Left forelimb (tissue), 1 donor: ENCODE measurements around the gene XNDC1N.

Experiments used
- DNase-seq: peaks from one replicate; pipeline ENCODE4 v3.0.0-alpha.2; 2018; ENCODE audit warnings: low spot score

XNDC1N gene

GRCh38 chr11:71927820-71928736 lies at the start of gene XNDC1N:
XNDC1N (minus strand) TSS chr11:71928594; CDS start chr11:71923353, 5,241 bp downstream.
- DNase-seq: no peak

- DNase-seq: no peak
Measured at GRCh38 chr11:71977743-71978418, 49.5 kb upstream of the XNDC1N start.

DNA sequence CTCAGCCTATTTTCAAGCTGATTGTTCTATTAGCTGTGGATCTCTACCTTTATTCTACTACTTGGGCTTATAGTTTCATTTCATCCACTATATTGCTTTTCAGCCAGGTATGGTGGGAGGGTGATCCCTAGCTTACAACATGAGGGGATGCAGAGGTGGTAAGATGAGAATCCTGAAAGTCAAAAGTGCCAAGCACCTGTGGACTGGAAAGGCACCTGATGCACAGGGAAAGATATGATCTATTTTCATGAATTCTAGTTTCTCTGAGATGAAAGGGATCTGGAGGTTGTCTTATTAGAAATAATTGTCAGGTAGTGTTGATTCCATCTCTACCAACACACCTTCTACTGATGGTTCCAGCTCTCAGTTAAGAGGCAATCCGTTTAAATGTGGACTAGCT lies 48.7 kb upstream of the XNDC1N start:
- no peak for DNase-seq

DNA sequence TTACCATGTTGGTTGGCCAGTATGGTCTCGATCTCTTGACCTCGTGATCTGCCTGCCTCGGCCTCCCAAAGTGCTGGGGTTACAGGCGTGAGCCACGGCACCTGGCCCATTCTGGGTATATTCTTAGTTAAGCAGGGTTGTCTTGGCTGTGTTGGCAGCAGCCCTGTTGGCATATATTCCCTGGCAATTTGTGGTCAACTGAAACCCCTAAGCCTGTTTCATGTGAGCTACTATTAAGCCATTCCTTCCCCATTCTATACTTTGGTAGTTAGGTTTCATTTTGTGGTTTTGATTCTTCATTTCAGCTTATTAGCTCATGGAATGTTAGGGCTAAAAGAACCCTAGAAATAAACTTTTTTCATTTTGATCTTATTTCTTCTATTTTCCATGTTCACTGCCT lies 48.2 kb upstream of the XNDC1N start:
- no peak for DNase-seq

DNA sequence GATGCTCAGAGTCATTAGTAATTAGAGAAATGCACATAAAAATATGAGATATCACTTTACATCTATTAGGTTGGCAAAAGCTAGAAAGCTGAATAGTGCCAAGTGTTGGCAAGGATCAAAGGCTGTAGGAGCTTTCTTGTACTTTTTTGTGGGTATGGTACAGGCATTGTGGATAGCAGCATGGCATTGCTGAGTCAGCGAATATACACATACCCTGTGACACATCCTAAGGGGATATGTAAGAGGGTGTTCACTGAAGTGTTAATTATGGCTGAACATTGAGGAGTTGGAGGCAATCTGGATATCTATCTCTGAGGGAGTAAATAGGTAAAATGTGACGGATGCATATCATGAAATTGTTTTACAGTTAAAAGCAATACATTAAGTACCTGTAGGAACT lies 43.3 kb upstream of the XNDC1N start:
- no peak for DNase-seq

GRCh38 chr11:71964641-71965040 lies 36.2 kb upstream of the XNDC1N start:
- no peak for DNase-seq

DNA sequence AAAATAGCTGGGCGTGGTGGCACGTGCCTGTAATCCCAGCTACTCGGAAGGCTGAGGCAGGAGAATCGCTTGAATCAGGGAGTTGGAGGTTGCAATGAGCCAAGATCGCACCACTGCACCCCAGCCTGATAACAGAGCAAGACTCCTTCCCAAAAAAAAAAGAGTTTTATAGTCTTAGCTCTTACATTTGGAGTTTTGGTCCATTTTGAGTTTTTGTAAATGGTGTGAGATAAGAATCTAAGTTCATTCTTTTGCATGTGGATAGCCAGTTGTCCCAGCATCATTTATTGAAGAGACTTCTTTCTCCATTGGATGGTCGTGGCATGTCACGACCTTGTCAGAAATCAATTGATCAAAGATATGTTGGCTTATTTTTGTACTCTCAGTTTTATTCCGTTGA lies 35.1 kb upstream of the XNDC1N start:
- DNase-seq: no peak

DNA sequence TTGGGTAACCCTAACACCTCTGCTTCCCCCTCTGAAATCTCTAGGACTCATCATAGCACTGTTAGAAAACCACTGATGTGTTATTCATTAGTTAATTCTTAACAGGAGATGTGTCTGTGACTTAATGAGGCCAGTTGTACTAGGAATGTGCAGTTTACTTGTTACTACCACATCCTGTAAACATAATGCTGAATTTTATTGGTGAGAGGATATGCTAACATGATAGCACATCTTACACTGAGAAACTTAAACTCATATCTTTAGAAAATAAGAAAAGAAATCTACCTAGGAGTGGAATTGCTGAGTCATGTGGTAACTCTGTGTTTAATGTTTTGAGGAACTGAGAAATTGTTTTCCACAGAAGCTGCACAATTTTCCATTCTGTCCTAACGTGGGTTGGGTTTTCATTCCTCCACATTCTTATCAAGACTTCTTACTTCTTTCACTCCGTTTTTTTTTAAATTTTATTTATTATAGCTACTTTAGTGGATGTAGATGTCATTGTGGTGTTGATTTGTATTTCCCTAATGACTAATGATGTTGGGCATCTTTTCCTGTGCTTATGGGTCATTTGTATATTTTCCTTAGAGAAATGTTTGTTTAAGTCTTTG lies 34.1 kb upstream of the XNDC1N start:
- DNase-seq: no peak

GRCh38 chr11:71955898-71956456 lies 27.6 kb upstream of the XNDC1N start:
- DNase-seq: no peak

DNA sequence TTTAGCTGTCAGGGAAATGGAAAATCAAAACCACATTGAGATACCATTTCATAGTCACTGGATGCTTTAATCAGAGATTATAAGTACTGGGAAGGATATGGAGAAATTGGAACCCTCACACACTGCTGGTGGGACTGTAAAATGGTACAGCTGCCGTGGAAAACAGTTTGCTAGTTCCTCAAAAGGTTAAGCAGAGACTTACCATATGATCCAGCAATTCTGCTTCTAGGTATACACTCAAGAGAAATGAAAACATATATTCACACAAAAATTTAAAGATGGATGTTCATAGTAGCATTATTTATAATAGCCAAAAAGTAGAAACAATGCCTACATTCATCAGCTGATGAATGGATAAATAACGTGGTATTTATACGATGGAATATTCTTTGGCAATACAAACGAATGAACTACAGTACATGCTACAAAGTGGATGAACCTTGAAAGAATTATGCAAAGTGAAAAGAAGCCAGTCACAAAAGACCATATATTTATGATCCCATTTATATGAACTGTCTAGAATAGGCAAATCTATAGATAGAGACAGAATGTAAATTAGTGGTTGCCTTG lies 23.4 kb upstream of the XNDC1N start:
- no peak for DNase-seq

DNA sequence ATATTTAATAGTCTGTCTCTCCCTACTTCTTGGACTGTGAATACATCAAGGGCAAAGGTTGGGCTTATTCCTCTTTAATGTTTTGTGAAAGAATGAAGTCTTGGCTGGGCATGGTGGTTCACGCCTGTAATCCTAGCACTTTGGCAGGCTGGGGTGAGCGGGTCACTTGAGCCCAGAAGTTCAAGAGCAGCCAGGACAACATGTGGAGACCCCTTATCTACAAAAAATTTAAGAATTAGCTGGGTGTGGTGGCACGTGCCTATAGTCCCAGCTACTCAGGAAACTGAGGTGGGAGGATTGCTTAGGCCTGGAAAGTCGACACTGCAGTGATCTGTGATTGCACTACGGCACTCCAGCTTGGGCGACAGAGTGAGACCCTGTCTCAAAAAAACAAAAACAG lies 20.6 kb upstream of the XNDC1N start:
- no peak for DNase-seq

DNA sequence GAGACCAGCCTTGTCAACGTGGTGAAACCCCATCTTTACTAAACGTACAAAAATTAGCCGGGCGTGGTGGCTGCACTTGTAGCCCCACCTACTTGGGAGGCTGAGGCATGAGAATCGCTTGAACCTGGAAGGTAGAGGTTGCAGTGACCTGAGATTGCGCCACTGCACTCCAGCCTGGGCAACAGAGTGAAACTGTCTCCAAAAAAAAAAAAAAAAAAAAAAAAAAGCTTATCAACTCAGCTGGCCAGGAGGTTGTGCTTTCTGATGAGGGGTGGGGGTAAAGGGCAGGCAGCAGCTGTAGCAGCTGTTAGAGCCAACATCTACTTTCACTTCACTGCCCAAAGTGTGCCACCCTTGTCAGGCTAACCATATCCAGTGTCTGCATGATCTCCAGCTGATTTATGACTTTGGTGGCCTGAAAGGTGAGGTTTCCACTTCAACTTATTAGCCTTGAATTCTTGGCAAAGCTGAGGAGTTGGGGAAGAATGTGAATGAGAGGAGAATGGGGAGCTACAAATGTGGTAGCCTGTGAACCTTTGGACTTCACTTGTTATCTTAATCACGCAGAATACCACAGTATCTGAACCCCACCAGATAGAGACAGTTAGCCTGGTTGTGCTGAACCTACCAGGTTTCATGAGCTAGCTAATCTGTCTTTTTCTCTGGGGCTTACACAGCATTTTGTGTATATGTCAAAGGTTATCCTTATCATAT lies 20.1 kb upstream of the XNDC1N start:
- no peak for DNase-seq

DNA sequence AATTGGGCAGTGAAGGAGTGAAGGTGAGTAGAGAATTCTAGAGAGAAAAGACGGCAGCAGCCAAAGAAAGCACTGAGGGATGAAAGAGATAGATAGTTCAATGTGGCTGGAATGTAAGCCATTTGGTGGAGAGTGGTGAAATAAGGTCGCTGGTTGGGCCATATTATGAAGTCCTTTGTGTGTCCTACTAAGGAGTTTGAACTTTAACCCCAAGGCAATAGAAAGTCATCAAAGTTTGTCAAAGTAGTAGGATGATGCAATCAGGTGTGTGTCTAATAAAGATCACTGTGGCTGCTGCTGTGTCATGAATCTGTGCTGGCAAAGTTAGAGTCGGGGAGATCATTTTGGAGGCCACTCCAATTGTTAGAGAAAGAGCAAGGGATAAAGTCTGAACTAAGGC lies 19.1 kb upstream of the XNDC1N start:
- DNase-seq: no peak

- DNase-seq: no peak
Measured at GRCh38 chr11:71946144-71946571, 17.8 kb upstream of the XNDC1N start.

- DNase-seq: no peak
Measured at GRCh38 chr11:71940561-71941219, 12.3 kb upstream of the XNDC1N start.

DNA sequence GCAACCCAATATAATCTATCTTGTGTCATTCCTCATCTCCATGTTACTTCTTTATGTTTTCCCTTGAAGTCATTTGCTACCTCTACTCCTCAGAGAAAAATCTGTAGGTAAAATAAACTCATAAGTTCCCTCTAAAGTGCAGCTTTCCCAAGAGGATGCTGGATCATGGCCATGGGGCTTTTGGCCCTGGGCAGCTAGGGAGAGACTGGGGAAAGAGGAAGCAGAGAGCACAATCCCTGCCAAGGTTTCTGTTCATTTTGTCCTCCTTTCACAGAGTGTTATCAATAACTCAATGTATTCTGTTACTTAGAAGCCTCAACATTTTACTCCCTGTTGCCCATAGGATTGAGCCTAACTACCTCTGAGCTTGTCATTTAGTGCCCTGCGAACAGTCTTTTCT lies 9.4 kb upstream of the XNDC1N start:
- DNase-seq: no peak

DNA sequence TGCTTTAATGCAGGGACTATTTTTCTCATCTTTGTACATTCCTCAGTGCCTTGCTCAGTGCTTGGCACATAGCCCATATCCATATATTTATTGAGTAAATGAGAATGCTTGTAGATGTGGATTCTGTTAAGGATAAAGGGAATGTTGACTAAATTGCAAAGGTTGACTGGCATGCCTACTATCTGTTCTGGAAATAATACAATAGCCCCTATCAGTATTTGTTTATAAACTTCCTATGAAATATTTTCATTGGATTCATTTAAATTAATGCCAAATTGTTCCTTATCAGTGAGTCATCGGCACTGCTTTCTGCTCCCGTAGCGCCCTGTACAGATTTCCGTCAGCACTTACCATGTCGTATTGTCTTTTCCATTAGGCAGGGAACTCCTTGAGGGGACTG lies 8.4 kb upstream of the XNDC1N start:
- DNase-seq: no peak

DNA sequence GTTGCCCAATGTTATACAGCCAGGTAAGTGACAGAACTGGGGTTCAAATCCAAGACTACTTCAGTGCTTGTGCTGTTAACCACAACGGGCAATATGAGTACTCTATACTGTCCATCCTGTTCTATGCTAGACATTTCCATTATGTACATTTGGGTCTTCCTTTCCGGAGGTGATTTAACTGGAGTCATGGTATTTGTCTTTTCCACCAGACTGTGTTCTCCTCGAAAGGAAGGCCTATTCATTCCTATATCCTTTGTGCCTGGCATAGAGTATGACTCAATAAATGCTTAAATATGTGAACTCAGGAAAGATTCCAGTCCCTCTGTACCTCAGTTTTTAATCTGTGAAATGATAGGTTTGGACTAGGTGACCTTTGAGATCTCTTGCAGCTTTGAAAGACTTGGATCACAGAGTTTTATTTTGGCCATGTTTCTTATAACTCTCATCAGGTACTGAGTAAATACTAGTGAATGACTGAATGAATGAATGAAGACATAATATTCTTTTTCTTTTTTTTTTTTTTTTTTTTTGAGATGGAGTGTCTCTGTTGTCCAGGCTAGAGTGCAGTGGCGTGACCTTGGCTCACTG lies 7.0 kb upstream of the XNDC1N start:
- no peak for DNase-seq

DNA sequence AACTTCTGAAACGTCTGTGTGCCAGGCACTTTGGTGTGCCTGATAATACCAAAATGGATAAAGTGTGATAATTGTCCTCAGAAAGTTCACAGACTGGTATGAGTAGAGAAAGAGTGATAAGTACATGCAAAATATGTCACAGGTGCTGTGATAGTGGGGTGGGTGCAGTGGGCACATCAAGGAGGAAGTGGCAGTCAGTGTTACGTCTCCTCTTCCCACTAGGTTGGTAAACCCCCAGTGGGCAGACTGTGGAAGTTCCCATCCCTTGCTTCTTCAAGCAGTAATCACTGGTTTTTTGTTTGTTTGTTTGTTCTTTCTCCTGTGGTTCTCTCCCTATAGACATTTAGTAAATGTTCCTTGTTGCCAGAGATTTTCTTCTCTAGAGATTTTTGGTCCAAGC lies 5.8 kb upstream of the XNDC1N start:
- no peak for DNase-seq

DNA sequence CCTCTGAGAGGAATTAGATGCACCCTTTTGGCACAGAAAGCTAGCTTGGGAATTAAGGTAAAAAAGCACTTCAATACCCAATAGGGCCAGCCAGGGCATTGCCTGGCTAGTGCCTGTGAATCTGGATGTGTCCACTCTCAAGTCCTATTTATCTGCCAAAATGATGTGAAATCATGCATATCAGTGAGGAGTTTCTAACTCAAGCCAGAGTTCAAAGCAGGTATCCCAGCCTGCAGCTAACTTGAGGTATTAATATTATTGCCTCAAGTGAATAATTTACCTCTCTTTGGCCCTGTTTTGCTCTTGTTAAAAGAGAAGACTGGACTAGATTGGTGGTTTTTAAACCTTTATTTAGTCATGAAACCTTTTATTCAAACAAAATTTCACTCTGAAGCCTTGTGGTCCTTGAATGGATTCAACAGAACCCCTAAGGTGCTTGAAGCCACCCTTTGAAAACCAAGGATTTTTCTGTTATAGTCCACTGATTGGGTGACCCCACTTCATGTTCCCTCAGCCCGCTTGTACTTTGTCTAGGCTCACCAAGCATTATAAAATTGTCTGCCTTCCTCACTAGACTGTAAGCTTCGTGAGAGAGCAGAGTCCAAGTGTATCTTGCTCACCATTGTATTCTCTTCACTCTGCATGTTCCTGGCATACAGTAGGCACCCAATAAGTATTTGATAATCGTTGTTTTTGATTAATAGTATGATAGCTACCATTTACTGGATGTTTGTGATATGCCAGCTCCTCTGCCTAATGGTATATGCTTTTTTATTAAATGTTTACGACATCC lies 4.9 kb upstream of the XNDC1N start:
- DNase-seq: no peak
